GM18526 (cell line): ENCODE results near the gene PGGHG.

Experiments used
- POLR2A ChIP-seq: IDR thresholded peaks from 3 replicates; pipeline ENCODE4 v1.6.1; 2011; ENCODE audit not compliant: insufficient read length; ENCODE audit errors: extremely low read depth

Gene PGGHG

DNA sequence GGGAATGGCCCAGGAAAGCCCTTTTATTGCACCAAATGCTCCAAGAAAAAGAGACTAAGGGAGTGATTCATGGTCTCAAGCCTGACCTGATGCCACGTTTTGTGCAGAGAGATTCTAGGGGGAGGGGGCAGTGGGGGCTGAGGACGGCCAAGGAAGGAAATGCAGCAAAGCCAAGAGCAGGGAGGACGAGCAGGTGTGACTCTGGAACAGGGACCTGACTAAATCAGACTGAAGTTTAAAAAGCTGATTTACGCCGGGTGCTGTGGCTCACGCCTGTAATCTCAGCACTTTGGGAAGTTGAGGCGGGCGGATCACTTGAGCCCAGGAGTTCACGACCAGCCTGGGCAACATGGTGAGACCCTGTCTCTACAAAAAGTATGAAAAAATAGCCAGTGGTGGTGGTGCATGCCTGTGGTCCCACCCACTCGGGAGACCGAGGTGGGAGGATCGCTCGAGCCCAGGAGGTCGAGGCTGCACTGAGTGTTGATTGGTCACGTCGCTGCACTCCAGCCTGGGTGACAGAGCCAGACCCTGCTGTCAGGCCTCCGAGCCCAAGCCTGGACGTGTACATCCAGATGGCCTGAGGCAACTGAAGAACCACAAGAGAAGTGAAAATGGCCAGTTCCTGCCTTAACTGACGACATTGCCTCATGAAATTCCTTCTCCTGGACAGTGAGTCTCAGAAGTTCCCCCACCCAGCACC, 42.6 kb downstream of the PGGHG start:
- no peak for TF ChIP-seq POLR2A

DNA sequence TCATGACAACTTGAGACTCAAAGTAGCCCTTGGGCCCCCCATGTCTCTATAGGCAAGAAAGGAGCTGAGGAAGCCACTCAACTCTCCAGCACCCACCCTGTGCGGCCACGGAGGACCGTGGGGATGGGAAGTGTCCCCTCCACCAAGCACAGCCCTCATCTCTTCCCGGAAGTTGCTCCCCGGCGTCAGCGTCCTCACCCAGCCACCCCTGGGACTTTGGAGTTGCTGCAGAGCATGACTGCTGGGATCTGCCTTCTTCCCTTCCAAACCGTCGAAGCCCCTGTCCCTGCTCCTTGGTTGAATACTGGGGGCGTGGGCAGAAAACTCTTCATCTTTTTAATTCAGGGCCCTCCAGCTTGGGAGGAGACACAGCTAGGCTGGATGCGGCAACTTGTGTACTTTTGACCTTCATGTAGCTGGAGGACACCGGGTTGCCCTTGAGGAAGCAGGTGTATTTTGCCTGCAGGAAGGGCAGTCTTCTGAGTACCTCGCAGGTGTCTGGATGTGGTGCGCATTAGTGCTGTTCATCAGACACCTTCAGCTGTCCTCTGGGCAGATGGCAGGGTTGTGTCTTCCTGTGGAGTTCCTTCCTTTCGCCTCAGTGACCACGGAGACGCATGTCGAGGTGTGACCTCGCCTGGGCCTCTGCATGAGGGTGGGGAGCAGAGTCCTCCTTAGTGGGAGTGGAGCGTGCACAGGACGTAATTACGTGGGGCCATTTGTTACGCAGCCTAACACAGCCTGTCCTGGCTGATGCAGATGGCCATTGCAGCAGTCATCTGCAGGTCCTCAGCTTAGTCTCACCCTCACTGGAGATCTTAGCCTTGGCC, 43.9 kb downstream of the PGGHG start:
- TF ChIP-seq POLR2A = no peak

DNA sequence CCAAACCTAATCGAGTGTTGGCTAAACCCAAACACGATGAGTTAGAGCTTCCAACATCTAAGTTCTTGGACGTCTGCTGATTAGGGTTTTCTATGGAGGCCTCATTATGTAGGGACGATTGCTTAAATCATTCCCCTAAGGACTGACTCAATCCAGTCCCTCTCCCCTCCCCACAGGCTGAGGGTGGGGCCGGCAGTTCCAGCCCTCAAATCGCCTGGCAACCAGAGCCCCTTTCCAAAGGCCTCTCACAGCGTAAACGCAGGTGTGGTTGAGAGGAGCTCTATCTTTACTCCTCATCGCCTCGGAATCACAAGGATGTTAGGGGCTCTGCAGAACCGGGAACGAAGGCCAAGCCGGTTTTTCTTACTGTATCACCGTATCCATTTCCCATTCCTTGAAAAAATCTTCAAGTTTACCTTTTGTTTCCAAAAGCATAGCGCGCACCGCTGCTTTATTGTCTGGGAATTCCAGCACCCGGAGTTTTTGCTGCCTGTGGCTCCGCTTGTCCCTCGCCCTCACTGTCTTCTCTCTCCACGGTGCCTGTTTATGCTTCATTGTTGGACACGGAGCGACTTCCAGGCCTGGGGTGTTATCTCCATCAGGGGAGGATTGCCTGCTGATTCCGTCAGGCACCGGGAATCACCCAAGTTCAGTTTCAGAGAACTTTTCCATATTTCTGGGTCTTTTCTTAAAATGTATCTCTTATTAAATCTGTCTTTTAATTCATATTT, 45.5 kb downstream of the PGGHG start:
- no peak for TF ChIP-seq POLR2A

DNA sequence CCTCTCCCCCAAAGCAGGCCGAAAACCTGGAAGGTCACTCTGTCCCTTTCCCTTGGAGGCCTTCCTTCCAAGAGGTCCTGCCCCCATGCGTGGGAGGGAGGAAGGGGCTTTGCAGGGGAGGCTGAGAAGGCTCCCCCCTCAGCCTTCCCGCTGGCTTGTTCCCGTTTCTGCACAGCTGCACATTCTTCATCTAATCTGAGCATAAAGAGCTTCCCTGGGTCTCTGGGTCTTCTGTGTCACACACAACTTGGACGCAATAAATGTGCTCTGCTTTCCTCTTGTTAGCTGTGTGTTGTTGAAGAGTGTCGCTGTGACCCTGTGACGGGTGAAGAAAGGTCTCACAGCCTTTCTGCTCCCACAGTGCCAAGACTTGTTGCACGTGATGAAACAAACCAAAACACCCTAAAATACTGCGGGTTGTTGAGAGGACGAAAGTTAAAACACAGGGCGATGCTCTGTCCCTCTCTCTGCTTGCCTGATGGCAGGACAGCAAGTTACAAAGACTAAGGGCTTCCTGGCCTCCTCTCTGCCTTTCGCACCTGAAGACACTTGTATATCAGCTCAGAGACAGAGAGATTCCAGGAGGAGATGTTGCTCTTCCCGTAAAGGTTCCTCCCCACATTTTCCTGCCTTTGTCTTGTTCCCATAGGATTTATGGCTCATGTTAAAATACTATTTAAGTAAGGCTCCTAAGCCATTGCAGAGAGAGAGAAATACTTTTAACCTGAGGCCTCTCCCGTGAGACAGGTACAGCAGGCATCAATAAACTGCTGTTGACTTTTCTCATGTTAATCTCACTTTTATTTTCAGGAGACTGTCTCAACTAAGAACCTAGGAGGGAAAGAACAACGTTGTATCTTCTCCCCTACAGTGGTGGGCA, 47.1 kb downstream of the PGGHG start:
- no peak for TF ChIP-seq POLR2A

DNA sequence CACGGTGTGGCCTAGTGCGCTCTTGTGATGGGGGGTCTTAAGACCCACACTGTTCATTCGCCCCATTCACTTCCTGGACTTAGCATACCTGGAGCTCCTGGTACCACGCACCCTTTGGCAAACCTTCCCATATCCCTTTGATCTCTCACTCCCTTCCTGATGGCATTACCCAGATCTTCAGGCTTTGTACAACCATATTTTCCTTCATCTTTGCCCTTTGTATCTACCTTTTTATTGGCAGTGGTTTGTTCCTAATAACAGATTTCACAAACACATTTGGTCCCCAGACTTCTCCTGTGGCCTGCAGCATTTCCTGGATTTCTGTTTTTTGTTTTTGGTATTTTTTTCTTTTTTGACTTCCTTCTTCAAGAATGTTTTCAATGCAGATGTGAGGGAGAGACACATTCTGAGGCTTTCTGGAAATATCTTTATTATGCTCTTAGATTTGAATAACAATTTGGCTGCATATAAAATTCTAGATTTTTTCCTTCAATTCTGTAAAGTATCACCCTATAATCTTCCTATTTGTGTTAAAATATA, 47.8 kb downstream of the PGGHG start:
- no peak for TF ChIP-seq POLR2A

DNA sequence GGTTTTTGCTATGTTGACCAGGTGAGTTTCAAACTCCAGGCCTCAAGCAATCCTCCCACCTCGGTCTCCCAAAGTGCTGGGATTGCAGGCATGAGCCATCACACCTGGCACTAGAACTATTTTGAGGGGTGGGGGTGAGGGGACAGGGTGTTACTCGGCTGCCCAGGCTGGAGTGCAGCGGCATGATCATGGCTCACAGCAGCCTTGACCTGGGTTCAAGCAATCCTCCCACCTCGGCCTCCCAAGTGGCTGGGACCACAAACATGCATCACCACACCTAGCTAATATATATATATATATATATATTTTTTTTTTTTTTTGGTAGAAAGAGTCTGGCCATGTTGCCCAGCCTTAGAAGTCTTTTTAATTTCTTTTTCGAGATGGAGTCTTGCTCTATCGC, 48.8 kb downstream of the PGGHG start:
- TF ChIP-seq POLR2A = no peak

DNA sequence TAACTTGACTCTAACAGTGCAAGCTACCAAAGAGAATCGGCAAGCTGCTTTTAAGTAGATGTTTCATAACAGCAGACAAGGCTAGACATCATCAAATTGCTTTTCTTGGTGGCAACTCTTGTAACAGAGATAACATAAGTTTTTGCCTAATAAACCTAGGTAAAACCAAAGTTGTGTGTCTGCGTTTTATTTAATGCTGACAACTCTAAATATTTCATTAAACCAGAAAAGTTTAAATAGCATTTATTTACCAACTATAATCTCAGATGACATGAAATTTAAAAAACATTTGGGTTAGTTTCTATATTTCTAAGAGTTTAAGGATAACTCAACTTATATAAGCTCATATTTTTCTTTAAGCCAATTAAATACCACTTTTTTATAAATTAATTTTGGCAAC, 51.0 kb downstream of the PGGHG start:
- TF ChIP-seq POLR2A = no peak

DNA sequence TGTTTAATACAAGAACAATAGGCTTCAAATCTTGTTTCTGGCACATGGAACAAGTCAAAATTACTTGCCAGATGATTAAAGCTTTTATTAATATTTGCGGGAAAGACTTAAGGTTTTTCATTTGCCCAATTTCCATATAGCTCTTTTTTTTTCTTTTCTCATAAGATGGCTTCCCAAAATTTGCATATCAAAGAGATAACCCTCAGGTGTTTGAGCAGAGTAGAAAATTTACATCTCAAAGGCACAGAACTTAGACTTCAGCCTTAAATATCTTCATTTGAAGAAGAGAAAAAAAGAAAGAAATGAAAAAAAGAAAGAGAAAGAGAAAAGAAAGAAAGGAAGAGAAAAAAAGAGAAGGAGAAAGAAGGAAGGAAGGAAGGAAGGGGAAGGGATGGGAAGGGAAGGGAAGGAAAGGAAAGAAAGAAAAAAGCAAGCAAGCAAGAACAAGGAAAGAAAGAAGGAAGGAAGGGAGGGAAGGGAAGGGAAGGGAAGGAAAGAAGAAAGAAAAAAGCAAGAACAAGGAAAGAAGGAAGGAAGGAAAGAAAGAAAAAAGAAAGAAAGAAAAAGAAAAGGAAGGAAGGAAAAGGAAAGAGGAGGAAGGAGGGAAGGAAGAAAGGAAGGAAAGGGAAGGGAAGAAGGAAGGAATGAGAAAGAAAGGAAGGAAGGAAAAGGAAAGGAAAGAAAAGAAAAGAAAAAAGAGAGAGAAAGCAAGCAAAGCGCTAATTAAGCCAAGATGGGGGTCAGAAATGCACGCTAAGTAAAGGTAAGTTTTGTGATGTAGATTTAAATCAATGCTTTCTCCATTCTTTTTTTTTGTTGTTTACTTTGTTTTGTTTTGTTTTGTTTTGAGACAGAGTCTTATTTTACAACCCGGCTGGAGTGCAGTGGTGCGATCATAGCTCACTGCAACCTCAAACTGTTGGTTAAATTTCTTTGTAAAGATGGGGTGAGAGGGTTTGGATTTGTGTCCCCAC, 51.9 kb downstream of the PGGHG start:
- TF ChIP-seq POLR2A = no peak

DNA sequence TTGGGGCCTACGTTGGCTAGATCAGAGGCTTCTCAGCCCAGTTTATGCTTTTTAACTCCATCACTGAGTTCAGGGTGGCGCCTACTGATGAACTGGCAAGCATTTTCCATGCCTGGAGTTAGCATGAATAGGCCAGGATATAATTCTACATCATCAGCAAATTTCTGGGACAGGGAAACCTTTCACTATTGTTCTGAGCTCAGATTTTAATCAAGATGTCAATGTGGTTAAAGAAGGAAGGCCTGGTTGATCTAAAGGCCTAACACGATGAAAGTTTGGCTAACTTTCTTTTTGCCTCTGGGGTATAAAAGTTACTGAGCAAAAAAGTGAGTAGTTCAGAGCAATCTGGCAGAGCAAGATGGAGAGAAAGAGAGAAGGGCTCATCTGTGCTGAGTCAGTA, 53.4 kb downstream of the PGGHG start:
- TF ChIP-seq POLR2A = no peak

DNA sequence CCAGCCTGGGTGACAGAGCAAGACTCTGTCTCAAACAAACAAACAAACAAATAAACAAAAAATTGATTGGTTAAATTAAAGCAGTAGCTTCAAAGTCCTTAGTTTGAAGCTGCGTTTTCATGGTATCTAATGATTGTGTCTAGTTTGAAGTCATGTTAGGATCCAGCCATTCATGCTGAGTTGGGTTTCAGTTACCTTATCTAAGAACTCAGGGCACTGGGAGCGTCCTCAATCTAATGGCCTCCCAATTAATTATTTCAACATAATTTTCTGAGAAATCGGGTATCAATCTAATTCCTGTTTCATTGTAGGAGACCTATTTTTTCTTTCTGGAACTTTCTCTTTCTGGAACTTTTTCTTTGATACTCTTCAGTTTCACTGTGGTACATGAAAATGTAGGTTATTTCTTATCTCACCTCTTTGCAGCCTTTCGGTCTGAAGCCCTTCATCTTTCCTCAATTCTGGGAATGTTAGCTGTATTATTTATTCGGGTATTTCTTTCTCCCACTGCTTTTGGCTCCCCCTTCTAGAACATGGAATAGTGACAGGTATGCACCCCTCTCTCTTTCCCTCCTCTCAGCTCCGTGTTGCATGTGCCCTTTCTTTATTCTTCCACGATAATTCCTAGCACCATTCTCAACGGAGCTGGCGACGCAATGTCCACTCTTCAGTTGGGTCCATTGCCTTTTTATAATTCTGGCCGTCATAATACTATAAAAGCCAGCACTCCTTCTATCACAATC, 56.1 kb downstream of the PGGHG start:
- no peak for TF ChIP-seq POLR2A
